ENCODE measurements around the gene GMFB.

The GMFB gene

DNA sequence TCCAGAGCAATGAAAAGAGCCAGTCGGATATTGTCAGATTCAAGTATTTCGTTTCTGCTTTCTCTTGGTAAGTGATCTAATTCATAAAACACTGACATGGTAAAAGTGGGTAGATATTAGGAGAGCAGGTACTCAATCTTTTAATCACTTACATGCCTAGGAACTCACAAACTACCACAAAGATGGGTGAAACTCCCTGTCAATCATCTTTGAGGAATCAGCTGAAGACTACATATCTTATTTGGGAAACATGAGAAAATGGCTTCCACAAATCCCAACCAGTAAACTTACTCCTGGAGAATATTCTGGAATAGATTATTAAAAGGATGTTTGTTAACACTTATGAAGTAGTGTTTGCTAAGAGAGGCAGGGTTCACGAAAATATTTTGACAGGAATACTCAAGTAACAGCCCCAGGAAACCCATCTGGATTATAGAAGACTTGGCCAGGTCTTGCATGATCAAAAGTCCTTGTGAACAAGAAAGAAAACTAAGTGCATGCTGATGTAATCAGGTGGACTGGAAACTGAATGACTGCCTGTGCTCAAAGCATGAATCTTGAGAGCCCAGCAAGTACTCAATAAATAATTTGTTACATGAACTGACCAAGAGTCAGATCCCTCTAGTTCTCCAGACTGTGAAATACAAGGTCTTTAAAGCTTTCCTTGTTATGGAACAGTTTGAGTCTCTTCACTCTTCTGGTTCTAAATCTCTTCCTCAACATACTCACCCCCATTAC lies 63.1 kb downstream of the GMFB start:
- no peak for DNase-seq (ENCODE audit: low read depth, low spot score)

DNA sequence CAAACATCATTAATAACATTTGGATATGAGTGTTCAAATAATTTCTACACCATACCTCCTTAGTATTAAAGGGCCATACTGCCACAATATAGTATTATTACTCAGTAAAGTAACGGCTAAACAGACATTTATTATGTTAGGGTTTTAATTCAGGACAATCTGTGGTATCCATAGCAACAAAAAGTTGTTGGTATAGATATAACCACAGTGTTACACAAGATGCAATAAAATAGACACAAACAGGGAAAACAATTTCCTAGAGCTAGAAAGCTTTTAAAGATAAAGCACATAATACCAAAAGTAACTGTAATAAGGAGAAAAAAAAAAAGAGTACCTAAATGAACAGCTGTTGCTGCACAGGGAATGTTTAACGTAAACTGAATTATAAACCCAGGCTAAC lies 63.7 kb downstream of the GMFB start:
- DNase-seq (ENCODE audit: low read depth, low spot score) = no peak

All from activated CD4-positive, CD25-positive, alpha-beta regulatory T cell treated with anti-CD3 and anti-CD28 coated beads, Interleukin-2, amount 50 U/mL, for 16 hours (primary cell).